AG04450 (cell line): Measurements from ENCODE around the gene SLC25A23. TPM values are rescaled to one million over a fixed set of nuclear protein-coding genes. Genes with fewer than 3 reads are reported as not detected.

ENCODE experiments used
- CTCF ChIA-PET: fragments of 300-600, 350-600 bp; formaldehyde crosslinking; extraction: SDS; loops from one replicate; lab custom pipeline; 2022; ENCODE audit warnings: antibody characterized with exemption, inconsistent platforms; lab: Charles Lee
- POLR2A ChIA-PET: fragments of 350-600 bp; formaldehyde crosslinking; extraction: SDS; loops from one replicate; lab custom pipeline; 2021; ENCODE audit warnings: antibody characterized with exemption, inconsistent platforms; lab: Yijun Ruan, JAX
- DNase-seq: peaks from one replicate; pipeline ENCODE4 v3.0.0-alpha.2; 2011; ENCODE audit warnings: low read depth, low spot score
- H3K27ac ChIP-seq: one replicate; pipeline ENCODE4 v1.5.1; 2012; ENCODE audit warnings: low read depth, low read length, control low read depth
- H3K27me3 ChIP-seq: one replicate; pipeline ENCODE4 v1.6.0; 2012; ENCODE audit warnings: low read length; ENCODE audit not compliant: control insufficient read depth, insufficient read depth
- H3K4me3 ChIP-seq: 2 replicates; pipeline ENCODE4 v1.5.1; 2011; ENCODE audit warnings: mild to moderate bottlenecking, low read depth, low read length, control low read depth
- H3K9me3 ChIP-seq: 2 replicates; pipeline ENCODE4 v1.5.1; 2012; ENCODE audit warnings: low read length; ENCODE audit not compliant: control insufficient read depth, insufficient read depth
- polyA plus RNA-seq: library from polyadenylated mRNA; depleted of rRNA; stranded (reverse); fragments of >200 nt; gene quantifications from 2 replicates; pipeline ENCODE4 v1.2.3, GENCODE V29; 2011
- TF ChIP-seq, protein P1 (sequence below): IDR thresholded peaks from 2 replicates; pipeline ENCODE4 v1.5.1; 2011; ENCODE audit warnings: low read depth, low read length, control low read depth, inconsistent platforms

Gene SLC25A23
- polyA plus RNA-seq, 1 experiment: 8.0 TPM

DNA sequence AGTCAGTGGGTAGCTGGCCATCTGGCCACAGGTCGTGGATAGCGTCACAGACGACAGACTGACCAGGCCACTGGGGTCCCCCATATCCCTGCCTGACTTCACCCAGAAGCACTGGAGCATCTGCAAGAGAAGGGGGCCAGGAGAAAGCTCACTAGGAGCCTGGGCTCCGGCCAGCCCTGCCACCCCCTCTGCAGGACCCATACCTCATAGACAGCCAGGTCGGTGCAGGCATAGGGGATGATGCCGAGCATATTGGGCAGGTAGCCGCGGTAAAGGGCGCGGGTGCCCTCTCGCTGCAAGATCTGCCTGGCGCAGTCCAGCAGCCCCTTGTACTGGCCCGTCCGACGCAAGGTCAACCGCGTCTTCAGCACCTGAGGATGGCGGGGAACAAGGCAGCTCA lies 32.5 kb downstream of the SLC25A23 start:
- POLR2A ChIA-PET: no interaction called here
- CTCF ChIA-PET: no interaction called here
- TF ChIP-seq, protein P1, sequence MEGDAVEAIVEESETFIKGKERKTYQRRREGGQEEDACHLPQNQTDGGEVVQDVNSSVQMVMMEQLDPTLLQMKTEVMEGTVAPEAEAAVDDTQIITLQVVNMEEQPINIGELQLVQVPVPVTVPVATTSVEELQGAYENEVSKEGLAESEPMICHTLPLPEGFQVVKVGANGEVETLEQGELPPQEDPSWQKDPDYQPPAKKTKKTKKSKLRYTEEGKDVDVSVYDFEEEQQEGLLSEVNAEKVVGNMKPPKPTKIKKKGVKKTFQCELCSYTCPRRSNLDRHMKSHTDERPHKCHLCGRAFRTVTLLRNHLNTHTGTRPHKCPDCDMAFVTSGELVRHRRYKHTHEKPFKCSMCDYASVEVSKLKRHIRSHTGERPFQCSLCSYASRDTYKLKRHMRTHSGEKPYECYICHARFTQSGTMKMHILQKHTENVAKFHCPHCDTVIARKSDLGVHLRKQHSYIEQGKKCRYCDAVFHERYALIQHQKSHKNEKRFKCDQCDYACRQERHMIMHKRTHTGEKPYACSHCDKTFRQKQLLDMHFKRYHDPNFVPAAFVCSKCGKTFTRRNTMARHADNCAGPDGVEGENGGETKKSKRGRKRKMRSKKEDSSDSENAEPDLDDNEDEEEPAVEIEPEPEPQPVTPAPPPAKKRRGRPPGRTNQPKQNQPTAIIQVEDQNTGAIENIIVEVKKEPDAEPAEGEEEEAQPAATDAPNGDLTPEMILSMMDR: no peak

DNA sequence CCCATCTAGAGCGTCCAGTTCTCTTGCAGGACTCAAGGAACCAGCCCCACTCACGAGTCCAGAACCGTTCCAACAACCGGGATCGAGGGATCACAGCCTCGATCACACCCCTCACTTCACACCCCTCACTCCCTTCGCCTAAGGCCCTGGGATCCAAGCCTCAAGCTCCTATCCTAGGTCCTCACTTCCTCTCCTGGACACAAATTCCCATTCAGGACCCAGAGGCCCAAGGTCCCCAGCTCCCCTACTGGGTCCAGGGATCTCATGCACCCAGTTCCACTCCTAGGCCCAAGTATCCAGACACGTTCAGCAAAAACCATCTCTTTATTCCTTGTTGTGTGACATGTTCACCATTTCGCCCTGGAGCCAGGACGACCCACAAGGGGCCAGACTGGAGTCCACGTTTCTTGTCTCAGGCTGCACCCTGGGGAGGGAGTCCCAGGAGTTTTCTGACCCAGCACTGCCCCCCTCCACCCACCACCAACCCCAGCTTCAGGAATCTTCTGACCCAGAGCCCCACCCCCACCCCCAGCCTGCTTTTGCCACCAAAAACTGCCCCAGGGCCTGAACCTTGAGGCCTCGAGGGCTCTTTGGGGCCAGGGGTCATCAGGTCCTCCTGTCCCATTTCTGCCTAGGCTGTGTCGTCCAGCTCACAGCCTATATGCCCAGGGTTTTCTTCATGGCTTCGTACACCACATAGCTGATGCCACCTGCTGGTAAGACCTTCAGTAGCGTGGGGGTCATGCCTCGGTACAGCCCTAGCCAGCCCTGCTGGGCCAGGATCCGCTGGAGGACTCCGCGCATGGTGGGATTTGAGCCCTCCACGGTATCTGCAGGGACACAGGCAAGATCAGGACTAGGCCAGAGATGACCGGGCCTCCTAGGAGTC lies 33.6 kb downstream of the SLC25A23 start:
- Histone ChIP-seq H3K27me3 (peaks cover 3% of the 10 kb centered on the region), H3K9me3 (peaks cover 11% of the 10 kb centered on the region), H3K4me3 (no peak overlapping the region), H3K27ac (peak overlapping the region; percentile 90)
- no peak for DNase-seq
- CTCF ChIA-PET: no interaction called here
- POLR2A ChIA-PET: interaction anchor here (0.6 to 1.7 kb wide), 3 partner anchors 33 to 1998 kb away, joined by 5 to 15 read pairs (median 6); partner anchors contain the start of genes ALKBH7 and GTF2F1
- TF ChIP-seq, protein P1: no peak

More for the DNA sequence above, 32.5 kb downstream of the SLC25A23 start:
- H3K4me3 ChIP-seq: no peak overlapping the region
- peaks cover 11% of the 10 kb centered on the region for H3K9me3 ChIP-seq
- DNase-seq: no peak
- no peak overlapping the region for H3K27ac ChIP-seq
- peaks cover 3% of the 10 kb centered on the region for H3K27me3 ChIP-seq

DNA sequence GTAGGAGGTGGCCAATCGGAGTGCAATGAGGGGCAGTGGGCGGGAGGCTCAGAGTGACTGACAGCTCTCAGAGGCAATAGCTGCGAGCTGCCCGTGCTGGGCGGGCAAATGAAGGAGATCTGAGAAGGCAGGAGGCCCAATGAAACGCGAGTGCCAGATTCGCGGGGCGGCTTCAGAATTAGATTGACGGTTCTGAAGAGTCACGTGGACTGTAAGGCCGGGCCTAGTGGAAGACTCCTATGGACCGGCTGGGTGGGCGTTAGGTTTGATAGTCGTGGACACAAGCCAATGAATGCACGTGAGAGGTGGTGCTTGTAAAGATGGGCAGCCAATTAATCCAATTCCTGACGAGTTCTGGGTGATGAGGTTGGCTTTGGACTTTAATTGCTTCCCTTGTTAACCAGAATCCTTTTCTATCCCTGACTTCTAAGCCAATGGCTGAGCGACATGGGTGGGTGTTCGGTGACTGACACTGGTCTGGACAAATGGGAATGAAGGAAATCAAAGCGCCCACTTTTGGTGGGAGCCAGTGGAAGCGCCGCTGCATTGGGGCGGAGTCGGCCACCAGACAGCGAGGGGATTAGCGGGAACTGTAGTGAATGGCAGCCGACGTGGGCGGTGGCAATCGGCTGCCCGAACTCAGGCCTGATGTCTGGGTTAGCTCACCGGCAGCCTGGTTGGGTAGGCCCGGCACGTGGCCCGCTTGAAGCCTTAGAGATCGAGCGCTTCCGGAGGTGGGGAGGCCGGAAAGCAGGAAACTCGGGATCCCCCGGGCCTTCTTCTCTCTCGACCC lies 34.5 kb downstream of the SLC25A23 start:
- TF ChIP-seq, protein P1: no peak
- Histone ChIP-seq H3K9me3 (peaks cover 11% of the 10 kb centered on the region), H3K27ac (peak overlapping the region; percentile 90), H3K27me3 (peaks cover 3% of the 10 kb centered on the region), H3K4me3 (no peak overlapping the region)
- CTCF ChIA-PET: no interaction called here
- POLR2A ChIA-PET: interaction anchor here (0.6 to 1.7 kb wide), 7 partner anchors 13 to 1999 kb away, joined by 3 to 15 read pairs (median 5); partner anchors contain the start of genes ALKBH7 and GTF2F1
- peak; percentile 100 for DNase-seq

DNA sequence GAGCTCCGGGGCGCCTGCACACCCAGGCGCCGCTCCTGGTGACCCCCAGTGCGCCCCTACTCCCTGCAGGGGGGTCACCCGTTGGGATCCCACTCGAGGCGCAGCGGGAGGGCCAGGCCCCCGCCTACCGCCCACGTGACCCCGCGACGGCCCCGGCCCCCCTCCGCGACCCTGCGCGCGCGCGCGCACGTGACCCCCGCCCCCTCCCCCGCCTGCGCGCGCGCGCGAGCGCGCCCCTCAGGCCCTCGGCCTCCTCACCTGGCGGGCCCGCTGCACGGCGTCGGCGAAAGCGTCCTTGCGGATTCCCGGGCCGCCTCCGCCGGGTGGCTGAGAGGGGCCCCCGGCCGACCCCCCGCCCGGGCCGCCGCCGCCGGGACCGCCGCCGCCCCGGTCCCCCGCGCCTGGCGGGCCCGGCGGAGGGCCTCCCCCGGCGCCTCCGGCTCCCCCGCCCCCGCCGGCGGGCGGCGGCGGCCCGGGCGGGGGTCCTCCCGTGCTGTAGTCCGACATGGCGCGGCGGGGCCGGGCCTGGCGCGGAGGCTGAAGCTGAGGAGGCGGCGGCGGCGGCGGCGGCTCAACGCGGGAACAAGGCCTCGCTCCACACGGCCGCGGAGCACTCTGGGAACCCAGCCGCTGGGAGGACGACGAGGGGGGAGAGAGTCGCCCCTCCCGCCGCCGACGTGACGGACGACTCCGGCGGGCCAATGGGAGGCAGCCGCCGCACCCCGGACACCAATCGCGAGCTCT lies 35.2 kb downstream of the SLC25A23 start, which contains the start of gene KHSRP:
TSS of gene KHSRP (minus strand) at position 617 of the 744 bp plus-strand sequence. CDS start at position 507, 110 bp downstream.
- ChIA-PET POLR2A (interaction anchor here (0.6 to 1.7 kb wide), 7 partner anchors 12 to 787 kb away, joined by 3 to 15 read pairs (median 5); partner anchors contain the start of genes ALKBH7 and GTF2F1), CTCF (no interaction called here)
- peak within 1 kb of the TSS; percentile 90 for H3K27ac ChIP-seq
- peaks cover 11% of the 10 kb centered on the region for H3K9me3 ChIP-seq
- TF ChIP-seq, protein P1: no peak
- peak within 1 kb of the TSS; percentile 96 for H3K4me3 ChIP-seq
- no peak for DNase-seq
- no peaks in the 10 kb centered on the region for H3K27me3 ChIP-seq
